Measurements from ENCODE around the gene KLF3.

GRCh38 chr4:38620527-38621027, 43.4 kb upstream of the KLF3 start:
- TF ChIP-seq EZH2 (IDR thresholded peaks at IDR 0.05; ENCODE audit: insufficient read depth, poor library complexity, severe bottlenecking) = no peak
- TF ChIP-seq EZH2phosphoT487 (IDR thresholded peaks at IDR 0.05; ENCODE audit: insufficient read depth, low read depth) = no peak
